Liver (tissue), 9 donors: ENCODE data around the gene PSEN2. TPM values are rescaled to one million over a fixed set of nuclear protein-coding genes. Genes with fewer than 3 reads are reported as not detected.

ENCODE experiments used
- DNase-seq: peaks from one replicate; pipeline ENCODE4 v3.0.0-alpha.2; 2017; ENCODE audit warnings: low spot score
- H3K27ac ChIP-seq, 2 donors: one replicate each; pipeline ENCODE4 v1.7.0; 2013; ENCODE audit warnings: inconsistent platforms in 2 of 2, low read length in 2 of 2, control low read depth in 1 of 2, low read depth in 1 of 2, mild to moderate bottlenecking in 1 of 2
- H3K27me3 ChIP-seq, 4 donors: one replicate each; pipeline versions ENCODE4 v1.6.1 to v1.7.0; 2013; ENCODE audit warnings: low read length in 3 of 4, inconsistent platforms in 1 of 4, mild to moderate bottlenecking in 1 of 4, moderate library complexity in 1 of 4; ENCODE audit not compliant: control insufficient read depth in 4 of 4, insufficient read depth in 4 of 4
- H3K36me3 ChIP-seq, 4 donors: one replicate each; pipeline versions ENCODE4 v1.6.1 to v1.7.0; 2013; ENCODE audit warnings: low read length in 3 of 4, mild to moderate bottlenecking in 3 of 4, low read depth in 1 of 4, moderate library complexity in 1 of 4; ENCODE audit not compliant: control insufficient read depth in 4 of 4, insufficient read depth in 3 of 4
- H3K4me1 ChIP-seq, 4 donors: one replicate each; pipeline versions ENCODE4 v1.6.1 to v1.7.0; 2013; ENCODE audit warnings: low read length in 3 of 4, mild to moderate bottlenecking in 3 of 4, moderate library complexity in 1 of 4; ENCODE audit not compliant: control insufficient read depth in 4 of 4, insufficient read depth in 4 of 4
- H3K4me3 ChIP-seq, 3 donors: one replicate each; pipeline versions ENCODE4 v1.6.1 to v1.7.0; 2013; ENCODE audit warnings: low read length in 3 of 3, control low read depth in 1 of 3, low read depth in 1 of 3, mild to moderate bottlenecking in 1 of 3
- H3K9ac ChIP-seq, 2 donors: one replicate each; pipeline ENCODE4 v1.7.0; 2013; ENCODE audit warnings: low read length in 2 of 2, mild to moderate bottlenecking in 2 of 2, moderate library complexity in 2 of 2, control low read depth in 1 of 2, low read depth in 1 of 2
- H3K9me3 ChIP-seq, 4 donors: one replicate each; pipeline versions ENCODE4 v1.6.1 to v1.7.0; 2013; ENCODE audit warnings: low read length in 3 of 4; ENCODE audit not compliant: control insufficient read depth in 4 of 4
- ATF3 ChIP-seq: IDR thresholded peaks from 2 replicates; pipeline ENCODE4 v1.6.1; 2016; ENCODE audit warnings: antibody characterized with exemption
- CTCF ChIP-seq: fragments of 150-350 bp; IDR thresholded peaks from 2 replicates; pipeline ENCODE4 v1.5.1; 2017; ENCODE audit warnings: improper control_type of control experiment, low read depth, low read length; ENCODE audit not compliant: missing input control
- EGR1 ChIP-seq, 2 donors: IDR thresholded peaks; 2 replicates each; pipeline ENCODE4 v1.6.1; 2016 to 2018; ENCODE audit warnings: antibody characterized with exemption in 2 of 2, low read depth in 2 of 2
- FOXA1 ChIP-seq: IDR thresholded peaks from 2 replicates; pipeline ENCODE4 v1.6.1; 2016; ENCODE audit warnings: antibody characterized with exemption
- FOXA2 ChIP-seq: IDR thresholded peaks from 2 replicates; pipeline ENCODE4 v1.6.1; 2016; ENCODE audit warnings: antibody characterized with exemption
- HNF4A ChIP-seq, 2 donors: conservative IDR thresholded peaks; 2 replicates each; pipeline ENCODE4 v1.6.1; 2016; ENCODE audit warnings: antibody characterized with exemption in 2 of 2, mild to moderate bottlenecking in 2 of 2
- JUND ChIP-seq, 2 donors: IDR thresholded peaks; 2 replicates each; pipeline ENCODE4 v1.6.1; 2016; ENCODE audit warnings: antibody characterized with exemption in 2 of 2
- MAX ChIP-seq: IDR thresholded peaks from 2 replicates; pipeline ENCODE4 v1.6.1; 2016; ENCODE audit warnings: antibody characterized with exemption
- NR2F2 ChIP-seq: IDR thresholded peaks from 2 replicates; pipeline ENCODE4 v1.6.1; 2016; ENCODE audit warnings: antibody characterized with exemption
- RAD21 ChIP-seq, 2 donors: IDR thresholded peaks; 2 replicates each; pipeline ENCODE4 v1.6.1; 2016; ENCODE audit warnings: antibody characterized with exemption in 2 of 2, mild to moderate bottlenecking in 2 of 2
- REST ChIP-seq: IDR thresholded peaks from 2 replicates; pipeline ENCODE4 v1.6.1; 2016; ENCODE audit warnings: antibody characterized with exemption, mild to moderate bottlenecking
- RXRA ChIP-seq, 2 donors: IDR thresholded peaks; 2 replicates each; pipeline ENCODE4 v1.6.1; 2017 to 2018; ENCODE audit warnings: antibody characterized with exemption in 2 of 2, mild to moderate bottlenecking in 1 of 2
- SP1 ChIP-seq: IDR thresholded peaks from 2 replicates; pipeline ENCODE4 v1.6.1; 2018; ENCODE audit warnings: antibody characterized with exemption, mild to moderate bottlenecking
- ZBTB33 ChIP-seq: IDR thresholded peaks from 2 replicates; pipeline ENCODE4 v1.6.1; 2016; ENCODE audit warnings: antibody characterized with exemption
- WGBS: extraction: QIAGEN DNeasy Blood & Tissue Kit; methylation state at CpG from one replicate; pipeline ENCODE4 v1.1.7; 2013; 5-methylcytosine and 5-hydroxymethylcytosine counted together
- polyA plus RNA-seq, 2 donors: library from polyadenylated mRNA; stranded (reverse) in 1 of 2; unstranded in 1 of 2; fragments of 200-250 nt in 1 of 2; fragments of >200 nt in 1 of 2; fragmentation: Nextera tagmentation in 1 of 2; extraction: Ambion mirVana in 1 of 2; gene quantifications; one replicate each; pipeline versions ENCODE4 v1.2.1 to v1.2.3, GENCODE V29; 2013 to 2015
- total RNA-seq, 2 donors: library from RNA; depleted of rRNA; stranded (reverse); fragments of >200 nt; gene quantifications; one replicate each; pipeline ENCODE4 v1.2.3, GENCODE V29; 2014
- donor health status: healthy.
- donor health status: healthy.
- donor health status: healthy.
- donor health status: healthy.
- donor health status: healthy.

The PSEN2 gene
- total and polyA plus RNA-seq, 4 donors: 6.9 to 19.0 (median 10.8) TPM

GRCh38 chr1:226882187-226882586, 11.8 kb downstream of the PSEN2 start:
- peaks cover 0 to 3% (median under 1%) of the 10 kb centered on the region in 4 donors for H3K36me3 ChIP-seq
- peak overlapping the region; percentile 84 to 87 for H3K27ac ChIP-seq
- no peaks in the 10 kb centered on the region for H3K27me3 ChIP-seq
- H3K9ac ChIP-seq: peak overlapping the region; percentile 57 to 70
- no peak for DNase-seq
- peaks cover 3 to 25% (median 17%) of the 10 kb centered on the region in 4 donors for H3K4me1 ChIP-seq
- 42% methylated on average over 5 of the region's 5 CpGs for WGBS
- no peak for TF ChIP-seq RXRA (IDR thresholded peaks at IDR 0.05)
- no peaks in the 10 kb centered on the region for H3K9me3 ChIP-seq
- H3K4me3 ChIP-seq: peak overlapping the region in 2 of 3 donors; percentile 16 to 76

- Histone ChIP-seq H3K27me3 (no peaks in the 10 kb centered on the region), H3K9ac (peak overlapping the region; percentile 57 to 70), H3K9me3 (no peaks in the 10 kb centered on the region), H3K27ac (peak overlapping the region; percentile 84 to 87), H3K4me3 (peak overlapping the region; percentile 16 to 76 (median 63)), H3K36me3 (peaks cover 0 to 3% (median under 1%) of the 10 kb centered on the region in 4 donors), H3K4me1 (peaks cover 3 to 20% (median 15%) of the 10 kb centered on the region in 4 donors)
- TF ChIP-seq RXRA (IDR thresholded peaks at IDR 0.05) (peak; percentile 4 to 40), ATF3 (no peak), RAD21 (IDR thresholded peaks at IDR 0.05) (peak in 1 of 2 donors; percentile 6), HNF4A (conservative IDR thresholded peaks at IDR 0.05) (peak in 1 of 2 donors; percentile 31), SP1 (peak; percentile 19), CTCF (no peak), EGR1 (IDR thresholded peaks at IDR 0.05; ENCODE audit: low read depth in 2 of 2) (no peak), JUND (IDR thresholded peaks at IDR 0.05) (peak; percentile 8 to 45), MAX (no peak), NR2F2 (no peak), FOXA1 (no peak)
- no peak for DNase-seq
- 9% methylated on average over 9 of the region's 9 CpGs for WGBS
Observed at GRCh38 chr1:226882631-226883409, 12.4 kb downstream of the PSEN2 start.

GRCh38 chr1:226883630-226884029, 13.2 kb downstream of the PSEN2 start:
- no peak overlapping the region for H3K4me3 ChIP-seq
- no peak for TF ChIP-seq RXRA (IDR thresholded peaks at IDR 0.05)
- TF ChIP-seq REST: no peak
- TF ChIP-seq ZBTB33: no peak
- TF ChIP-seq SP1: no peak
- no peak for TF ChIP-seq RAD21 (IDR thresholded peaks at IDR 0.05)
- TF ChIP-seq FOXA2: no peak
- TF ChIP-seq EGR1 (IDR thresholded peaks at IDR 0.05; ENCODE audit: low read depth in 2 of 2): no peak
- H3K4me1 ChIP-seq: peaks cover 3 to 20% (median 15%) of the 10 kb centered on the region in 4 donors
- H3K27ac ChIP-seq: peak overlapping the region; percentile 84 to 87
- H3K9ac ChIP-seq: no peak overlapping the region
- DNase-seq: no peak
- H3K9me3 ChIP-seq: no peaks in the 10 kb centered on the region
- H3K27me3 ChIP-seq: no peaks in the 10 kb centered on the region
- 94% methylated on average over 16 of the region's 16 CpGs for WGBS
- H3K36me3 ChIP-seq: peaks cover 0 to 9% (median 2%) of the 10 kb centered on the region in 4 donors
